22Rv1 (cell line): Measurements from ENCODE around the gene SLC7A14.

ENCODE experiments used
- ZFX ChIP-seq: fragments of 450-650 bp; IDR thresholded peaks from 2 replicates; pipeline ENCODE4 v1.6.1; 2017; ENCODE audit warnings: antibody characterized with exemption, borderline replicate concordance
- TF ChIP-seq, protein P1 (sequence below): fragments of 450-650 bp; IDR thresholded peaks from 2 replicates; pipeline ENCODE4 v1.5.1; 2017; ENCODE audit warnings: mild to moderate bottlenecking

DNA sequence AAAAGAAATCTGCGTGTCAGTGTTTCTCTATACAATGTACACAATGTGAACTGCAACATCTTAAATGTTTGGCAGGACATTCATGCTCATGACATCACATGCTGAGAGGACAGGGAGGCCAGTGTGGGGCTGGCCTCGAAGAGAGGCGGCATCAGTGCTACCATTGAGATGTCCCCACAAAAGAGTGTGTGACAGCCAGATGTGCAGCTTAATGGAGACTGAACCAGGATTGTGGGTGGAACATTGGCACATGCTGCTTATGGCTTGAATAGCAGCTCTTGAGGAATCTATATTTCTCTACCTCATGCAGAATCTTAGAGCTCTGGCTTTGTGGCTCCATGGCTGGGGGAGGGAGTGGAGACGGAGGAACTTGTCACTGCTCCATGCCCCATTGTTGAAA is 148.7 kb downstream of the SLC7A14 start:
- TF ChIP-seq, protein P1, sequence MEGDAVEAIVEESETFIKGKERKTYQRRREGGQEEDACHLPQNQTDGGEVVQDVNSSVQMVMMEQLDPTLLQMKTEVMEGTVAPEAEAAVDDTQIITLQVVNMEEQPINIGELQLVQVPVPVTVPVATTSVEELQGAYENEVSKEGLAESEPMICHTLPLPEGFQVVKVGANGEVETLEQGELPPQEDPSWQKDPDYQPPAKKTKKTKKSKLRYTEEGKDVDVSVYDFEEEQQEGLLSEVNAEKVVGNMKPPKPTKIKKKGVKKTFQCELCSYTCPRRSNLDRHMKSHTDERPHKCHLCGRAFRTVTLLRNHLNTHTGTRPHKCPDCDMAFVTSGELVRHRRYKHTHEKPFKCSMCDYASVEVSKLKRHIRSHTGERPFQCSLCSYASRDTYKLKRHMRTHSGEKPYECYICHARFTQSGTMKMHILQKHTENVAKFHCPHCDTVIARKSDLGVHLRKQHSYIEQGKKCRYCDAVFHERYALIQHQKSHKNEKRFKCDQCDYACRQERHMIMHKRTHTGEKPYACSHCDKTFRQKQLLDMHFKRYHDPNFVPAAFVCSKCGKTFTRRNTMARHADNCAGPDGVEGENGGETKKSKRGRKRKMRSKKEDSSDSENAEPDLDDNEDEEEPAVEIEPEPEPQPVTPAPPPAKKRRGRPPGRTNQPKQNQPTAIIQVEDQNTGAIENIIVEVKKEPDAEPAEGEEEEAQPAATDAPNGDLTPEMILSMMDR: no peak
- no peak for TF ChIP-seq ZFX
